Astrocyte of the spinal cord (primary cell): ENCODE results near the gene TNKS1BP1.

Experiments used
- DNase-seq: peaks from one replicate; pipeline ENCODE4 v3.0.0; 2011; ENCODE audit warnings: low read depth, low spot score
- H3K4me3 ChIP-seq: 2 replicates; pipeline ENCODE4 v1.5.1; 2011; ENCODE audit warnings: low read depth, mild to moderate bottlenecking, low read length, moderate library complexity
- in situ Hi-C: cut with HindIII; loops from 2 replicates; pipeline ENCODE4 v1.10.0; 2017; ENCODE audit warnings: low sequenced_read_pairs
- TF ChIP-seq, protein P1 (sequence below): IDR thresholded peaks from 2 replicates; pipeline ENCODE4 v1.5.1; 2012; ENCODE audit warnings: low read depth, mild to moderate bottlenecking, low read length, inconsistent platforms

TNKS1BP1 gene, protein sequence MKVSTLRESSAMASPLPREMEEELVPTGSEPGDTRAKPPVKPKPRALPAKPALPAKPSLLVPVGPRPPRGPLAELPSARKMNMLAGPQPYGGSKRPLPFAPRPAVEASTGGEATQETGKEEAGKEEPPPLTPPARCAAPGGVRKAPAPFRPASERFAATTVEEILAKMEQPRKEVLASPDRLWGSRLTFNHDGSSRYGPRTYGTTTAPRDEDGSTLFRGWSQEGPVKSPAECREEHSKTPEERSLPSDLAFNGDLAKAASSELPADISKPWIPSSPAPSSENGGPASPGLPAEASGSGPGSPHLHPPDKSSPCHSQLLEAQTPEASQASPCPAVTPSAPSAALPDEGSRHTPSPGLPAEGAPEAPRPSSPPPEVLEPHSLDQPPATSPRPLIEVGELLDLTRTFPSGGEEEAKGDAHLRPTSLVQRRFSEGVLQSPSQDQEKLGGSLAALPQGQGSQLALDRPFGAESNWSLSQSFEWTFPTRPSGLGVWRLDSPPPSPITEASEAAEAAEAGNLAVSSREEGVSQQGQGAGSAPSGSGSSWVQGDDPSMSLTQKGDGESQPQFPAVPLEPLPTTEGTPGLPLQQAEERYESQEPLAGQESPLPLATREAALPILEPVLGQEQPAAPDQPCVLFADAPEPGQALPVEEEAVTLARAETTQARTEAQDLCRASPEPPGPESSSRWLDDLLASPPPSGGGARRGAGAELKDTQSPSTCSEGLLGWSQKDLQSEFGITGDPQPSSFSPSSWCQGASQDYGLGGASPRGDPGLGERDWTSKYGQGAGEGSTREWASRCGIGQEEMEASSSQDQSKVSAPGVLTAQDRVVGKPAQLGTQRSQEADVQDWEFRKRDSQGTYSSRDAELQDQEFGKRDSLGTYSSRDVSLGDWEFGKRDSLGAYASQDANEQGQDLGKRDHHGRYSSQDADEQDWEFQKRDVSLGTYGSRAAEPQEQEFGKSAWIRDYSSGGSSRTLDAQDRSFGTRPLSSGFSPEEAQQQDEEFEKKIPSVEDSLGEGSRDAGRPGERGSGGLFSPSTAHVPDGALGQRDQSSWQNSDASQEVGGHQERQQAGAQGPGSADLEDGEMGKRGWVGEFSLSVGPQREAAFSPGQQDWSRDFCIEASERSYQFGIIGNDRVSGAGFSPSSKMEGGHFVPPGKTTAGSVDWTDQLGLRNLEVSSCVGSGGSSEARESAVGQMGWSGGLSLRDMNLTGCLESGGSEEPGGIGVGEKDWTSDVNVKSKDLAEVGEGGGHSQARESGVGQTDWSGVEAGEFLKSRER (N-terminal part only)

DNA sequence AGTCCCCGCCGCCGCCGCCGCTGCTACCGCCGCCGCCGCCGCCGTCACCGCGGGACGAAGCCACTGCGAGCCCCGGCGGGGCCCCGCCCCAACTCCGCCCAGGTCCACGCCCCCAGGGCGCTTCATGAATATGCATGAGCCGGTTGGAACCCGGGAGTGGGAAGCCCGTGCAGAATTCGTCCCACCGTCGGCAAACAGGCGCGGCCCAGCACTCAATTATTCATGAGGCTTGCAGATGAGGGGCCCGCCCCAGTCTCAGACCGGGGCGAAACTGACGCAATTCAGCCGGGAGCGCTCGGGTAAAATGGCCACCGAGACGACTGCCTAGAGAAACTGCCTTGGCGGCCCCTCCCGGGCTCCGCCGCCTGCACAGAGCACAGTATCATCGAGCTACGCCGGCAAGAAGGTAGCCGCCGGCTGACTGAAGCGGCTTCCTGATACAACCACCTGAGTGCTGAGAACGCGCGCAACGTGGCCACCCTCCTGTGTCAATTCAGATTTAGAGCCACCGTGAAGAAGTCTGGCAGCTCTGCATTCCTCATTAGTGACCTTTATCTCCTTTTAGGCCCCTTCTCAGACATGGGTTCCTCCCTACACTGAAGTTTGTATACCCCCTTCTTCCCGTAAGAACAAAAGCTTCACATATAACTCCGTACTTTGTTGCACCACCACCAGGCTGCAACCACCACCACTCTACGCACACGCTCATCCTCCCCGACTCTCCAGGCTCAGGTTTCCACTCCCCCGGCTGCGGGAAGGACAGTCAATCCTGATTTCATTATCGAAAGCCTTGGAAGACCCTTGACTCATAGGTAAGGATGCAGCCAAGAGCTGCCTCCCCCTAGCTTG, at the start of gene TNKS1BP1:
TSS of gene TNKS1BP1 (minus strand) at position 67 of the 849 bp plus-strand sequence. CDS start 3,067 bp downstream, outside the sequence.
- in situ Hi-C loops, result no loop called here
- H3K4me3 ChIP-seq, result peak within 1 kb of the TSS; percentile 84
- peak; percentile 98 for DNase-seq
- TF ChIP-seq, protein P1, sequence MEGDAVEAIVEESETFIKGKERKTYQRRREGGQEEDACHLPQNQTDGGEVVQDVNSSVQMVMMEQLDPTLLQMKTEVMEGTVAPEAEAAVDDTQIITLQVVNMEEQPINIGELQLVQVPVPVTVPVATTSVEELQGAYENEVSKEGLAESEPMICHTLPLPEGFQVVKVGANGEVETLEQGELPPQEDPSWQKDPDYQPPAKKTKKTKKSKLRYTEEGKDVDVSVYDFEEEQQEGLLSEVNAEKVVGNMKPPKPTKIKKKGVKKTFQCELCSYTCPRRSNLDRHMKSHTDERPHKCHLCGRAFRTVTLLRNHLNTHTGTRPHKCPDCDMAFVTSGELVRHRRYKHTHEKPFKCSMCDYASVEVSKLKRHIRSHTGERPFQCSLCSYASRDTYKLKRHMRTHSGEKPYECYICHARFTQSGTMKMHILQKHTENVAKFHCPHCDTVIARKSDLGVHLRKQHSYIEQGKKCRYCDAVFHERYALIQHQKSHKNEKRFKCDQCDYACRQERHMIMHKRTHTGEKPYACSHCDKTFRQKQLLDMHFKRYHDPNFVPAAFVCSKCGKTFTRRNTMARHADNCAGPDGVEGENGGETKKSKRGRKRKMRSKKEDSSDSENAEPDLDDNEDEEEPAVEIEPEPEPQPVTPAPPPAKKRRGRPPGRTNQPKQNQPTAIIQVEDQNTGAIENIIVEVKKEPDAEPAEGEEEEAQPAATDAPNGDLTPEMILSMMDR, result peak; percentile 7

DNA sequence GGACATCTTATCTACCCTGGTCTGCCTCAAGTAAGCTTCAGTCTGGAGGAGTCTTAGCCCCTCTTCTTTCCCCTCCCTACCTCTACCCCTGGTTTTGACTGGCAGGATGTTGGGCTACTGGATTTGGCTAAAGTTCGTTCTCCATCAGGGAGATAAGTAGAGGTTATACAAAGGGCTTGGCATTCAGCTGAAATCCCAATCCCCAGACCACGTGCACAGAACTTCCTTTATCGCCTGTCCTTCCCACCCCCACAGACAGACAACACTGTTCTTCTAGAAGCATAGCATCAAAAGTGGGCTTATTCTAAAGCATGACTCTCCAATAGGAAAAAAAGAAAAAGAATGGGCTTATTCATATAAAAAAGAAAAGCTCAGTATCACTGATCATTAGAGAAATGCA, 48.4 kb upstream of the TNKS1BP1 start:
- TF ChIP-seq, protein P1, result no peak
- H3K4me3 ChIP-seq, result no peak overlapping the region
- in situ Hi-C loops, result no loop called here
- DNase-seq, result no peak

DNA sequence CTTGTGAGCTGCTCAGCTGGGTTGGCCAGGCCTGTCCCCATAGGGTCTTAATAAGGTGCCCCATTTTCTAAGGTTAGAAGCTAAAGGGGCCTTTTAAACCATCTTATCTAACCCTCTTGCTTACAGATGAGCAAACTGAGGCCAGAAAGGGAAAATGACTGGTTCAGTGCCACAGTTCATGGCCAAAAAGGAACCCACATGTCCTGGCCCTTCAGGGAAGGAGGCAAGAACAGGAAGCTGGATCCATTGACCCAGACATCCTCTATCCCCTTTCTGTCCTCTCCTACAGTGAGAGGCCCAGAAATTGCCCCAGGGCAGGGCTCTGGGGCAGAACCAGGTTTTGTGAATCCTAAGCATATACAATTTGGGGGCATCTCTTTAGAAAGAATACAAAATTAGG, 46.2 kb upstream of the TNKS1BP1 start:
- TF ChIP-seq, protein P1, result no peak
- in situ Hi-C loops, result no loop called here
- H3K4me3 ChIP-seq, result no peak overlapping the region
- no peak for DNase-seq

DNA sequence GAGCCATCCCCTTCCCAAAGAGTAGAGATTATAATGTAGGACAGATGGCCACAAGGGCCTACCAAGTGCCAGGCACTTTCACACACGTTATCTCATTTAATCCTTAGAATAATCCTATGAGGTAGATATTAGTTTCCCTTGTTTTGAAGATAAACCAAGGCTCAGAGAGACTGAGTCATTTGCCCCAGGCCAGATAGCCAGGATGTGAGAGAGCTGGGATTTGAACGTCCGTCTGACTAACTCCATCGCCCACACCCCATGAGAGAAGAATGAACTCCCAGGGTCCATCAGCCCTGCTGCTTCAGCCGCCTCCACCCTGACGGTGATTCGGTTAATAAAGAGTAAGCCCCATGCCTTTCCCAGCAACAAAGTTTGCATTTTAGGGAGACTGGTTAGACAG, 45.5 kb upstream of the TNKS1BP1 start:
- in situ Hi-C loops, result no loop called here
- TF ChIP-seq, protein P1, result no peak
- H3K4me3 ChIP-seq, result no peak overlapping the region
- DNase-seq, result no peak

DNA sequence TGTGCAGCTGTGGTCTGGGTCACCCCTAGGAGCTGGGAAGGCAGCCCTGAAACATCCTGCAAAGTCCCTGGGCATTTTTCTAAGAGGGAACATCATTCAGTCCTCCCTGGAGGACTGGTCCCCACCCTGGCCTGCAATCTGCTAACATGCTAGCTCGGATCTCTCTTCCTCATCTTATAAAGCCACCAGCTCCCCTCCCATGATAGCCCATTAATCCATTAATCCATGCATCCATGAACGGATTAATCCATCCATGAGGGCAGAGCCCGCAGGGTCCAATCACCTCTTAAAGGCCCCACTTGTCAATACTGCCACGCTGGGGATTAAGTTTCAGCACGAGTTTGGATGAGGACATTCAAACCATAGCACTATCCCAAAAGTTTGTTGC, 44.1 kb upstream of the TNKS1BP1 start:
- in situ Hi-C loops, result no loop called here
- DNase-seq, result no peak
- no peak overlapping the region for H3K4me3 ChIP-seq
- TF ChIP-seq, protein P1, result no peak
